Measurements from ENCODE around the gene C1orf50.
"Not testable (repeated sequence)": the region's sequence is repeated elsewhere in the genome, so short reads cannot be mapped to it uniquely, and the experiment has no call there.

Gene C1orf50

GRCh38 chr1:42739753-42740700, 27.0 kb upstream of the C1orf50 start, which contains the start of gene CLDN19:
Gene CLDN19, minus strand, starts transcription at chr1:42740236. Its CDS starts 173 bp downstream, at chr1:42740063.
- no peak for DNase-seq (ENCODE audit: low read depth in 2 of 2)

- no peak for DNase-seq (ENCODE audit: low read depth in 2 of 2)
Measured at GRCh38 chr1:42740851-42741580, 26.0 kb upstream of the C1orf50 start.

GRCh38 chr1:42741706-42742105, 25.3 kb upstream of the C1orf50 start:
- DNase-seq (ENCODE audit: low read depth in 2 of 2) = no peak

- DNase-seq (ENCODE audit: low read depth in 2 of 2) = no peak
Measured at GRCh38 chr1:42742141-42742540, 24.9 kb upstream of the C1orf50 start.

GRCh38 chr1:42742617-42743316, 24.3 kb upstream of the C1orf50 start:
- no peak for DNase-seq (ENCODE audit: low read depth in 2 of 2)

- DNase-seq (ENCODE audit: low read depth in 2 of 2) = no peak
Measured at GRCh38 chr1:42743317-42744147, 23.5 kb upstream of the C1orf50 start.

- DNase-seq (ENCODE audit: low read depth in 2 of 2) = no peak
Measured at GRCh38 chr1:42744148-42744413, 23.0 kb upstream of the C1orf50 start.

- DNase-seq (ENCODE audit: low read depth in 2 of 2) = no peak
Measured at GRCh38 chr1:42745851-42746250, 21.2 kb upstream of the C1orf50 start.

- DNase-seq (ENCODE audit: low read depth in 2 of 2) = no peak
Measured at GRCh38 chr1:42746436-42747105, 20.5 kb upstream of the C1orf50 start.

GRCh38 chr1:42747125-42747524, 19.9 kb upstream of the C1orf50 start:
- DNase-seq (ENCODE audit: low read depth in 2 of 2) = peak in 1 of 2 donors; percentile 38

GRCh38 chr1:42748021-42748420, 19.0 kb upstream of the C1orf50 start:
- no peak for DNase-seq (ENCODE audit: low read depth in 2 of 2)

GRCh38 chr1:42748461-42749410, 18.3 kb upstream of the C1orf50 start:
- DNase-seq (ENCODE audit: low read depth in 2 of 2) = no peak

GRCh38 chr1:42750041-42750440, 17.0 kb upstream of the C1orf50 start:
- no peak for DNase-seq (ENCODE audit: low read depth in 2 of 2)

- DNase-seq (ENCODE audit: low read depth in 2 of 2) = not testable (repeated sequence)
Measured at GRCh38 chr1:42751511-42752070, 15.5 kb upstream of the C1orf50 start.

GRCh38 chr1:42752284-42752683, 14.8 kb upstream of the C1orf50 start:
- no peak for DNase-seq (ENCODE audit: low read depth in 2 of 2)

GRCh38 chr1:42753070-42753469, 14.0 kb upstream of the C1orf50 start:
- no peak for DNase-seq (ENCODE audit: low read depth in 2 of 2)

- DNase-seq (ENCODE audit: low read depth in 2 of 2) = no peak
Measured at GRCh38 chr1:42756956-42757891, 9.8 kb upstream of the C1orf50 start.

- DNase-seq (ENCODE audit: low read depth in 2 of 2) = no peak
Measured at GRCh38 chr1:42757892-42758275, 9.2 kb upstream of the C1orf50 start.

All from stimulated activated CD8-positive, alpha-beta memory T cell treated with anti-CD3 and anti-CD28 coated beads, Interleukin-2, amount 100 ng/mL, for 48 hours (primary cell).